ENCODE measurements around the gene ITPR3.
"Not testable (repeated sequence)": the region's sequence is repeated elsewhere in the genome, so short reads cannot be mapped to it uniquely, and the experiment has no call there.

ITPR3 gene

GRCh38 chr6:33593414-33593727, 27.8 kb upstream of the ITPR3 start:
- TF ChIP-seq CTCF (IDR thresholded peaks at IDR 0.05; ENCODE audit: low read depth, low read length), result no peak
- Histone ChIP-seq H3K36me3 (no peaks in the 10 kb centered on the region), H3K4me3 (ENCODE audit: low read depth, low read length) (no peak overlapping the region), H3K27me3 (no peaks in the 10 kb centered on the region), H3K9me3 (no peaks in the 10 kb centered on the region), H3K4me1 (peaks cover 5% of the 10 kb centered on the region)
- no peak for DNase-seq

GRCh38 chr6:33595001-33595846, 25.9 kb upstream of the ITPR3 start:
- no peaks in the 10 kb centered on the region; the same call in 1 of the 2 replicates for H3K4me1 ChIP-seq
- H3K36me3 ChIP-seq, result no peaks in the 10 kb centered on the region
- H3K27me3 ChIP-seq, result no peaks in the 10 kb centered on the region
- DNase-seq, result no peak
- H3K9me3 ChIP-seq, result no peaks in the 10 kb centered on the region
- H3K4me3 ChIP-seq (ENCODE audit: low read depth, low read length), result no peak overlapping the region
- no peak for TF ChIP-seq CTCF (IDR thresholded peaks at IDR 0.05; ENCODE audit: low read depth, low read length)

GRCh38 chr6:33596894-33597293, 24.2 kb upstream of the ITPR3 start:
- not testable (repeated sequence) for H3K36me3 ChIP-seq; DNase-seq; H3K9me3 ChIP-seq; H3K4me3 ChIP-seq (ENCODE audit: low read depth, low read length); H3K4me1 ChIP-seq; H3K27me3 ChIP-seq

- Histone ChIP-seq H3K36me3 (no peaks in the 10 kb centered on the region), H3K4me3 (ENCODE audit: low read depth, low read length) (no peak overlapping the region), H3K4me1 (no peaks in the 10 kb centered on the region), H3K27me3 (no peaks in the 10 kb centered on the region), H3K9me3 (peaks cover 3% of the 10 kb centered on the region; the same call in 1 of the 2 replicates)
- TF ChIP-seq CTCF (IDR thresholded peaks at IDR 0.05; ENCODE audit: low read depth, low read length), result no peak
- no peak for DNase-seq
Measured at GRCh38 chr6:33597551-33598322, 23.4 kb upstream of the ITPR3 start.

- H3K4me1 ChIP-seq, result no peaks in the 10 kb centered on the region
- TF ChIP-seq CTCF (IDR thresholded peaks at IDR 0.05; ENCODE audit: low read depth, low read length), result no peak
- H3K36me3 ChIP-seq, result no peaks in the 10 kb centered on the region
- peaks cover 3% of the 10 kb centered on the region; the same call in 1 of the 2 replicates for H3K9me3 ChIP-seq
- no peak for DNase-seq
- no peak overlapping the region for H3K4me3 ChIP-seq (ENCODE audit: low read depth, low read length)
- H3K27me3 ChIP-seq, result no peaks in the 10 kb centered on the region
Measured at GRCh38 chr6:33599413-33599938, 21.6 kb upstream of the ITPR3 start.

GRCh38 chr6:33600761-33601160, 20.4 kb upstream of the ITPR3 start:
- Histone ChIP-seq H3K36me3 (no peaks in the 10 kb centered on the region), H3K4me3 (ENCODE audit: low read depth, low read length) (no peak overlapping the region), H3K27me3 (no peaks in the 10 kb centered on the region), H3K9me3 (peaks cover 3% of the 10 kb centered on the region; the same call in 1 of the 2 replicates), H3K4me1 (no peaks in the 10 kb centered on the region)
- no peak for DNase-seq
- TF ChIP-seq CTCF (IDR thresholded peaks at IDR 0.05; ENCODE audit: low read depth, low read length), result no peak

Data from BE2C (cell line).